Ascending aorta (tissue), 2 donors: Measurements from ENCODE around the gene D2HGDH. TPM values are rescaled to one million over a fixed set of nuclear protein-coding genes. Genes with fewer than 3 reads are reported as not detected.
A peak's percentile ranks its signal among the peaks of the same experiment; 100 is the strongest.

Experiments
- DNase-seq, 2 donors: peaks; one replicate each; pipeline ENCODE4 v3.0.0-alpha.2; 2019; ENCODE audit warnings: low spot score in 2 of 2
- H3K27ac ChIP-seq, 2 donors: fragments of 200-600 bp; sonication (generic); one replicate each; pipeline ENCODE4 v1.5.1; 2016 to 2017; ENCODE audit warnings: mild to moderate bottlenecking in 1 of 2
- H3K27me3 ChIP-seq: fragments of 200-600 bp; sonication (generic); one replicate; pipeline ENCODE4 v1.5.1; 2017
- H3K36me3 ChIP-seq, 2 donors: fragments of 200-600 bp; sonication (generic); one replicate each; pipeline ENCODE4 v1.5.1; 2016
- H3K4me1 ChIP-seq, 2 donors: fragments of 200-600 bp; sonication (generic); one replicate each; pipeline ENCODE4 v1.5.1; 2016 to 2017; ENCODE audit warnings: mild to moderate bottlenecking in 1 of 2
- H3K4me3 ChIP-seq, 2 donors: fragments of 200-600 bp; sonication (generic); one replicate each; pipeline ENCODE4 v1.5.1; 2016 to 2017; ENCODE audit warnings: mild to moderate bottlenecking in 1 of 2
- H3K9me3 ChIP-seq, 2 donors: fragments of 200-600 bp; sonication (generic); one replicate each; pipeline ENCODE4 v1.5.1; 2016
- intact Hi-C: fragments of 100-400 bp; cut with DNase I; formaldehyde crosslinking; loops from one replicate; pipeline ENCODE4 v1.15.1; 2023
- total RNA-seq: library from RNA; depleted of rRNA; stranded (reverse); fragments of >200 nt; gene quantifications from one replicate; pipeline ENCODE4 v1.1.0, GENCODE V29; 2016
- TF ChIP-seq, protein P1 (sequence below), 3 experiments: fragments of 200-600 bp in 2 of 3; fragments of 450-650 bp in 1 of 3; sonication (generic) in 2 of 3; IDR thresholded peaks; one replicate each; pipeline ENCODE4 v1.5.1; 2016 to 2019; ENCODE audit warnings: antibody characterized with exemption in 3 of 3, mild to moderate bottlenecking in 1 of 3, moderate library complexity in 1 of 3

D2HGDH gene
- total RNA-seq, 1 donor from 2014 or later: 22.2 TPM

DNA sequence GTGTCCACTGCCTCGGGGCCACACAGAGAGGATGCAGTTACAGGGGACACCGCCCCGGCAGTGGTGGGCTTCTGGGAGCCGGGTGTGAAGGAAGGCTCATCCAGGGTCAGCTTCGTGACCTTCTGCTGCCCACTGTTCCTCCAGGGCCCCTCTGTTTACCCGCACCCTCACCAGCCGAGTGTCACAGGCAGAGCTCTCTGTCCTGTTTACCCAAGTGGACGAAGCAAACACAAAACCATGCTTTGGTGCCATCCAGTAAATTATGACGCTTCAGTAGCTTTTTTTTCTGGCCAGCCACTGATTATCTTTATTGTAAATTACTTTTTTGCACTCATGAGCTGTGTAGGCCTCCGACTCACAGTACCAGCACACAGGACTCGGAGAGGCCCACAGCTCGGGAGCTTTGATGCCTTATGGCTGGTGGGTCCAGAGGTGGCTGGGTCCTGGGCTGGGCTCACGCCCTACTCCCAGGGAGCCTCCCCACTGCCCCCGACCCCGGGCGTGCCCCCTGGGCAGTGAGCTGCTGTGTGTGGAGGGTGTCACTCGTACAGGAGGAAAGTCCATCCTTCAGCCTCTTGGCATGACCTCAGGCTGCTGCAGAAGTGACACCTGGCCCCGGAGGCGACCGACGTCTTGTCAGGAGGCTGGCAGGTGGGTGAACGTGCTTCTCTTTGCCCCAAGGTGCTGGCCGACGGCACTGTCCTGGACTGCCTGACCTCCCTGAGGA lies 9.8 kb downstream of the D2HGDH start:
- Histone ChIP-seq H3K36me3 (peaks cover 24 to 39% of the 10 kb centered on the region in 2 donors), H3K4me3 (no peak overlapping the region), H3K27ac (no peak overlapping the region), H3K27me3 (no peaks in the 10 kb centered on the region), H3K9me3 (no peaks in the 10 kb centered on the region), H3K4me1 (no peaks in the 10 kb centered on the region)
- TF ChIP-seq, protein P1, sequence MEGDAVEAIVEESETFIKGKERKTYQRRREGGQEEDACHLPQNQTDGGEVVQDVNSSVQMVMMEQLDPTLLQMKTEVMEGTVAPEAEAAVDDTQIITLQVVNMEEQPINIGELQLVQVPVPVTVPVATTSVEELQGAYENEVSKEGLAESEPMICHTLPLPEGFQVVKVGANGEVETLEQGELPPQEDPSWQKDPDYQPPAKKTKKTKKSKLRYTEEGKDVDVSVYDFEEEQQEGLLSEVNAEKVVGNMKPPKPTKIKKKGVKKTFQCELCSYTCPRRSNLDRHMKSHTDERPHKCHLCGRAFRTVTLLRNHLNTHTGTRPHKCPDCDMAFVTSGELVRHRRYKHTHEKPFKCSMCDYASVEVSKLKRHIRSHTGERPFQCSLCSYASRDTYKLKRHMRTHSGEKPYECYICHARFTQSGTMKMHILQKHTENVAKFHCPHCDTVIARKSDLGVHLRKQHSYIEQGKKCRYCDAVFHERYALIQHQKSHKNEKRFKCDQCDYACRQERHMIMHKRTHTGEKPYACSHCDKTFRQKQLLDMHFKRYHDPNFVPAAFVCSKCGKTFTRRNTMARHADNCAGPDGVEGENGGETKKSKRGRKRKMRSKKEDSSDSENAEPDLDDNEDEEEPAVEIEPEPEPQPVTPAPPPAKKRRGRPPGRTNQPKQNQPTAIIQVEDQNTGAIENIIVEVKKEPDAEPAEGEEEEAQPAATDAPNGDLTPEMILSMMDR (IDR thresholded peaks at IDR 0.05): no peak
- no peak for DNase-seq
- intact Hi-C loops: no loop called here

DNA sequence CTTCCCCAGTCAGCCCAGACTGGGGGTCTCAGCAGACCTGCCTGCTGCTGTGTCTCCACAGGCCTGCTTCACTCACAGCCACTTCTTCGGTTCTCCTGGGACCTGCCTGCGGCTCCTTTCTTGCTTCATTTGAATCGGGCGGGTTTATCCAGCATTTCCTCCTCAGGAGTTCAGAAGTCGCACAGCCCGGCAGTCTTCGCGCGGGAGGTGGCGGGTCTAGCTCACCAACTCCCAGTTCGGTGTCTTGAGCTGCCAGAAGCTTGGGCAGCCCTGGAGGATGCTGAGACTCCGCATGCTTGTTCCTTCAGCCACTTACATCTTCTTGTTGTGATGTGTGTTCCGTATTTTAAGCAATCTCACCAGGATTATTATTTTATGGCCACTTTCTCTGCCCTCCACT lies 10.8 kb downstream of the D2HGDH start:
- H3K27ac ChIP-seq: no peak overlapping the region
- no peaks in the 10 kb centered on the region for H3K27me3 ChIP-seq
- no peak for DNase-seq
- H3K36me3 ChIP-seq: peaks cover 26 to 45% of the 10 kb centered on the region in 2 donors
- H3K4me1 ChIP-seq: no peaks in the 10 kb centered on the region
- TF ChIP-seq, protein P1 (IDR thresholded peaks at IDR 0.05): no peak
- H3K9me3 ChIP-seq: no peaks in the 10 kb centered on the region
- intact Hi-C loops: no loop called here
- H3K4me3 ChIP-seq: no peak overlapping the region

GRCh38 chr2:241746084-241746483 lies 11.7 kb downstream of the D2HGDH start:
- H3K9me3 ChIP-seq: no peaks in the 10 kb centered on the region
- TF ChIP-seq, protein P1 (IDR thresholded peaks at IDR 0.05): no peak
- intact Hi-C loops: no loop called here
- H3K27ac ChIP-seq: no peak overlapping the region
- H3K4me3 ChIP-seq: no peak overlapping the region
- no peaks in the 10 kb centered on the region for H3K27me3 ChIP-seq
- H3K36me3 ChIP-seq: peaks cover 26 to 45% of the 10 kb centered on the region in 2 donors
- no peaks in the 10 kb centered on the region for H3K4me1 ChIP-seq
- DNase-seq: no peak

DNA sequence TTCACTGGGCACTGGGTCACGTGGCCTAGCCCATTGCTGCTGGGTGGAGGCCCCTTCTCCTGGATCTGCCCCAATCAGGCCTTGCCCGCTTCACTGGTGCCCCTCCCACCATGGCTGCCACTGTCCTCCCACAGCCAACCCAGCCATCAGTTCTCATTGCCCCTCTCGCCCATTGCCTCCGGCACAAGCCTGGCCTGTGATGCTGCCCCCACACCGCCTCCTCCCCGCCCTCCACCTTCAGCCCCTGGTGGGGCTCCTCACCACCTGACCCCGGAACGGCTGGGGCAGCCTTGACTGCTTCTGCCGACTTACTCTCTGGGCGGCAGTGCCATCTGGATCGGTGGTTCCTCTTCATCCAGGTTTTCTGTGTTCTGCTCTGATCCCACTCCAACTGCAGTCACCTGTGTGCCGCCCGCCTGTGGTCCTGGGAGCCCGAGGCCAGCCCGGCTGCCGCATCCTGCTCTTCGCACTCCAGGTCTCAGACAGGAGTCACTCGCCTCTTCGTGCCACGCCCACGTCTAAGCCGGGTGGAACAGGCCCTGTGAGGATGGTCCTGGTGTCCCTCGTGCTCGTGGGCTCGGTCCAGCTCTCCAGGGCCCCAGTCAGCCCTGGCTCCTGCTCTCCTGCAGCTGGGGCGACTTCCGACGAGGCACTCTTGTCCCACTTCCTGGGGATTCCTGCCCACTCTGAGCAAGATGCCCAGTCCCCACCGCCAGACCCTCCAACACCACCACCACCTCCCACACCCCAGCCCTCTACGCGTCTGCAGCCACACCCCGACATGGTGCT lies 14.2 kb downstream of the D2HGDH start:
- TF ChIP-seq, protein P1 (IDR thresholded peaks at IDR 0.05): no peak
- no peak overlapping the region for H3K4me3 ChIP-seq
- H3K27me3 ChIP-seq: no peaks in the 10 kb centered on the region
- intact Hi-C loops: no loop called here
- H3K4me1 ChIP-seq: no peaks in the 10 kb centered on the region
- no peak for DNase-seq
- no peaks in the 10 kb centered on the region for H3K9me3 ChIP-seq
- no peak overlapping the region for H3K27ac ChIP-seq
- H3K36me3 ChIP-seq: peaks cover 28 to 52% of the 10 kb centered on the region in 2 donors

GRCh38 chr2:241750076-241750840 lies 15.8 kb downstream of the D2HGDH start:
- Histone ChIP-seq H3K36me3 (peaks cover 22 to 52% of the 10 kb centered on the region in 2 donors), H3K27me3 (no peaks in the 10 kb centered on the region)
- TF ChIP-seq, protein P1 (IDR thresholded peaks at IDR 0.05): no peak

More at GRCh38 chr2:241750076-241750840, 15.8 kb downstream of the D2HGDH start:
- H3K4me1 ChIP-seq: no peaks in the 10 kb centered on the region
- intact Hi-C loops: no loop called here
- no peak for DNase-seq
- peak overlapping the region in 1 of 2 donors; percentile 20 for H3K27ac ChIP-seq
- no peaks in the 10 kb centered on the region for H3K9me3 ChIP-seq
- no peak overlapping the region for H3K4me3 ChIP-seq
